HL-60 (cell line): ENCODE results near the gene COBL.

Experiments
- DNase-seq, 2 experiments: peaks; one replicate each; pipeline ENCODE4 v3.0.0-alpha.2; 2010 to 2020; ENCODE audit warnings: low read depth in 1 of 2, low spot score in 1 of 2
- H3K27ac ChIP-seq: fragments of 250-450 bp; sonication (Bioruptor Pico); replicated peaks from 2 replicates; pipeline ENCODE4 v1.5.1; 2020; ENCODE audit warnings: mild to moderate bottlenecking, moderate library complexity
- H3K27me3 ChIP-seq: fragments of 250-450 bp; sonication (Bioruptor Pico); 2 replicates; pipeline ENCODE4 v1.5.1; 2021; ENCODE audit warnings: mild to moderate bottlenecking, moderate library complexity; ENCODE audit not compliant: insufficient read depth, poor library complexity, severe bottlenecking
- H3K4me3 ChIP-seq: replicated peaks from 2 replicates; pipeline ENCODE4 v1.5.1; 2011; ENCODE audit warnings: mild to moderate bottlenecking, control low read depth, low read length; ENCODE audit not compliant: insufficient read depth
- GABPA ChIP-seq: IDR thresholded peaks from 2 replicates; pipeline ENCODE4 v1.6.1; 2012; ENCODE audit warnings: low read depth
- POLR2AphosphoS5 ChIP-seq: IDR thresholded peaks from 2 replicates; pipeline ENCODE4 v1.6.1; 2012; ENCODE audit warnings: low read depth
- SPI1 ChIP-seq: IDR thresholded peaks from 2 replicates; pipeline ENCODE4 v1.6.1; 2012; ENCODE audit warnings: low read depth, mild to moderate bottlenecking, borderline replicate concordance
- long read RNA-seq: library from polyadenylated mRNA; unstranded; transcript quantifications from one replicate; pipeline ENCODE4 v2.0.0, GENCODE V29; 2020
- TF ChIP-seq, protein P1 (sequence below): IDR thresholded peaks from 2 replicates; pipeline ENCODE4 v1.6.1; 2012; ENCODE audit warnings: low read depth; ENCODE audit not compliant: insufficient replicate concordance
- TF ChIP-seq, protein P2 (sequence below): IDR thresholded peaks from one replicate; pipeline ENCODE4 v1.5.1; 2011; ENCODE audit warnings: low read length, control low read depth, inconsistent platforms; ENCODE audit not compliant: insufficient read depth

COBL gene, protein sequence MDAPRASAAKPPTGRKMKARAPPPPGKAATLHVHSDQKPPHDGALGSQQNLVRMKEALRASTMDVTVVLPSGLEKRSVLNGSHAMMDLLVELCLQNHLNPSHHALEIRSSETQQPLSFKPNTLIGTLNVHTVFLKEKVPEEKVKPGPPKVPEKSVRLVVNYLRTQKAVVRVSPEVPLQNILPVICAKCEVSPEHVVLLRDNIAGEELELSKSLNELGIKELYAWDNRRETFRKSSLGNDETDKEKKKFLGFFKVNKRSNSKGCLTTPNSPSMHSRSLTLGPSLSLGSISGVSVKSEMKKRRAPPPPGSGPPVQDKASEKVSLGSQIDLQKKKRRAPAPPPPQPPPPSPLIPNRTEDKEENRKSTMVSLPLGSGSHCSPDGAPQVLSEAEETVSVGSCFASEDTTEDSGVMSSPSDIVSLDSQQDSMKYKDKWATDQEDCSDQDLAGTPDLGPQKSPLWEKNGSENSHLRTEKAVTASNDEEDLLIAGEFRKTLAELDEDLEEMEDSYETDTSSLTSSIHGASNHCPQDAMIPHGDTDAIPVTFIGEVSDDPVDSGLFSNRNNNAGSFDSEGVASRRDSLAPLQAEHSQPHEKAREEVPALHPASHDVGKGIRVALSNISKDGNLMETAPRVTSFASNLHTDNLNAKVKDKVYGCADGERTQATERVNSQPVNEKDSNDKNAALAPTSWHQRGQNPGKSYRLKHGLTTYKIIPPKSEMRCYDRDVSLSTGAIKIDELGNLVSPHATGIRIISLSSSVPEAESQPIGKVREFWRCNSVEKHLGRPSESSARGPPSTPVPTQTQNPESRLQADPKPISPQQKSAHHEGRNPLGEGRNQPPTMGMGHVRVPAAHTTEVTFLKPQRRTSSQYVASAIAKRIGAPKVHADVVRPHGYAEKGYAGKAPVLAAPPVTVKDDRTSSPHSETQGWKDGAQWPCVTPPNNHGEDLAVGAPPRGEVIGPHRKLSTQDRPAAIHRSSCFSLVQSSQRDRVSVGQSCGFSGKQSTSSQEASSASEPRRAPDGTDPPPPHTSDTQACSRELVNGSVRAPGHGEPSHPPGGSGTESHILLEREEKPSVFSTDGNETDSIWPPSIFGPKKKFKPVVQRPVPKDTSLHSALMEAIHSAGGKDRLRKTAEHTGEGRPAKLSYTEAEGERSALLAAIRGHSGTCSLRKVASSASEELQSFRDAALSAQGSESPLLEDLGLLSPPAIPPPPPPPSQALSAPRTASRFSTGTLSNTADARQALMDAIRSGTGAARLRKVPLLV
- long read RNA-seq, result 0 reads

DNA sequence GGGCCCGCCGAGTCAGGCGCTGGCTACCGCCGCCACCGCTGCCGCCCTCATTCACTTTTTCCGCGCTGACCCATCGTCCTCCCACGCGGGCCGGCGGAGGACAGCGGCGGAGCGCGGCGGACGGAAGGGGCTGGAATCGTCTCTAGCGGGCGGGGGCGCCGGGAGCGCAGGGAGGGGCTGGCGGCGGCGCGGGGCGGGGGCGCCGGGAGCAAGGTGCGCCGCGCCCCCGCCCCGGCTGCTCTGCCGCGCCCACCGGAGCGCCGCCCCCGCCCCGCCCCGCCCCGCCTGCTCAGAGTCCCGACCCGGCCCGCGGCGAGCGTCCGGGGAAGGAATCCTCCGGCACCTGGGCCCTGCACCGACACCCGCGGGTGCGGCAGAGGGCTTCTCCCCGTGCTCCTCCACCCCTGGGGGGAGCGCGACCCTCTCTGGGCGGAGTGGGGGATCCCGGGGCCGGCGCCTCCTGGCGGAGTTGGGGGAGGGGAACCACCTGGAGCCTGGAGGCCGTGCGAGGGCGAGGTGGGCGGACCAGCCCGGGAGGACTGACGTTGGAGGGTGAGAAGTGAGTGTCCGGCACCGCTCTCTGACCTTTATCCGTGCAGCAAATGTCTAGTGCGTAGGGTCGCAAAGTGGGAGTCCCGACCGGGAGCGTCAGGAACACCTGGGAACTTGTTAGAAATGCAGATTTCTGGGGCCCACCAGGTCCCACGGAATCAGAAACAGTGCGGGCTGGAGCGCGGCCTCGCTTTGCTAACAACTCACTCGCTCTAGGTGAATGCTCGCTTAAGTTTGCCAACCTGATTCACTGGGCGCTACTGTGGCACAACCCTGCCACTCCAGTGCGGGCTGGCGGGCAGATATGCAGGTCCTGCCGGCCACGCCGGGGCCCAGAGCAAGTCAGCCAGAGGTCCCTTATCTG, at the start of gene COBL:
COBL (minus strand) TSS at position 144 of the 916 bp plus-strand sequence. CDS start 176 bp downstream, outside the sequence.
- no peak for DNase-seq
- TF ChIP-seq GABPA (no peak), SPI1 (no peak), POLR2AphosphoS5 (no peak)
- TF ChIP-seq, protein P1, sequence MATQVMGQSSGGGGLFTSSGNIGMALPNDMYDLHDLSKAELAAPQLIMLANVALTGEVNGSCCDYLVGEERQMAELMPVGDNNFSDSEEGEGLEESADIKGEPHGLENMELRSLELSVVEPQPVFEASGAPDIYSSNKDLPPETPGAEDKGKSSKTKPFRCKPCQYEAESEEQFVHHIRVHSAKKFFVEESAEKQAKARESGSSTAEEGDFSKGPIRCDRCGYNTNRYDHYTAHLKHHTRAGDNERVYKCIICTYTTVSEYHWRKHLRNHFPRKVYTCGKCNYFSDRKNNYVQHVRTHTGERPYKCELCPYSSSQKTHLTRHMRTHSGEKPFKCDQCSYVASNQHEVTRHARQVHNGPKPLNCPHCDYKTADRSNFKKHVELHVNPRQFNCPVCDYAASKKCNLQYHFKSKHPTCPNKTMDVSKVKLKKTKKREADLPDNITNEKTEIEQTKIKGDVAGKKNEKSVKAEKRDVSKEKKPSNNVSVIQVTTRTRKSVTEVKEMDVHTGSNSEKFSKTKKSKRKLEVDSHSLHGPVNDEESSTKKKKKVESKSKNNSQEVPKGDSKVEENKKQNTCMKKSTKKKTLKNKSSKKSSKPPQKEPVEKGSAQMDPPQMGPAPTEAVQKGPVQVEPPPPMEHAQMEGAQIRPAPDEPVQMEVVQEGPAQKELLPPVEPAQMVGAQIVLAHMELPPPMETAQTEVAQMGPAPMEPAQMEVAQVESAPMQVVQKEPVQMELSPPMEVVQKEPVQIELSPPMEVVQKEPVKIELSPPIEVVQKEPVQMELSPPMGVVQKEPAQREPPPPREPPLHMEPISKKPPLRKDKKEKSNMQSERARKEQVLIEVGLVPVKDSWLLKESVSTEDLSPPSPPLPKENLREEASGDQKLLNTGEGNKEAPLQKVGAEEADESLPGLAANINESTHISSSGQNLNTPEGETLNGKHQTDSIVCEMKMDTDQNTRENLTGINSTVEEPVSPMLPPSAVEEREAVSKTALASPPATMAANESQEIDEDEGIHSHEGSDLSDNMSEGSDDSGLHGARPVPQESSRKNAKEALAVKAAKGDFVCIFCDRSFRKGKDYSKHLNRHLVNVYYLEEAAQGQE, result no peak
- TF ChIP-seq, protein P2, sequence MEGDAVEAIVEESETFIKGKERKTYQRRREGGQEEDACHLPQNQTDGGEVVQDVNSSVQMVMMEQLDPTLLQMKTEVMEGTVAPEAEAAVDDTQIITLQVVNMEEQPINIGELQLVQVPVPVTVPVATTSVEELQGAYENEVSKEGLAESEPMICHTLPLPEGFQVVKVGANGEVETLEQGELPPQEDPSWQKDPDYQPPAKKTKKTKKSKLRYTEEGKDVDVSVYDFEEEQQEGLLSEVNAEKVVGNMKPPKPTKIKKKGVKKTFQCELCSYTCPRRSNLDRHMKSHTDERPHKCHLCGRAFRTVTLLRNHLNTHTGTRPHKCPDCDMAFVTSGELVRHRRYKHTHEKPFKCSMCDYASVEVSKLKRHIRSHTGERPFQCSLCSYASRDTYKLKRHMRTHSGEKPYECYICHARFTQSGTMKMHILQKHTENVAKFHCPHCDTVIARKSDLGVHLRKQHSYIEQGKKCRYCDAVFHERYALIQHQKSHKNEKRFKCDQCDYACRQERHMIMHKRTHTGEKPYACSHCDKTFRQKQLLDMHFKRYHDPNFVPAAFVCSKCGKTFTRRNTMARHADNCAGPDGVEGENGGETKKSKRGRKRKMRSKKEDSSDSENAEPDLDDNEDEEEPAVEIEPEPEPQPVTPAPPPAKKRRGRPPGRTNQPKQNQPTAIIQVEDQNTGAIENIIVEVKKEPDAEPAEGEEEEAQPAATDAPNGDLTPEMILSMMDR, result no peak
- no peak within 1 kb of the TSS for H3K27ac ChIP-seq
- H3K4me3 ChIP-seq, result no peak within 1 kb of the TSS
- peaks cover 33% of the 10 kb centered on the region for H3K27me3 ChIP-seq

DNA sequence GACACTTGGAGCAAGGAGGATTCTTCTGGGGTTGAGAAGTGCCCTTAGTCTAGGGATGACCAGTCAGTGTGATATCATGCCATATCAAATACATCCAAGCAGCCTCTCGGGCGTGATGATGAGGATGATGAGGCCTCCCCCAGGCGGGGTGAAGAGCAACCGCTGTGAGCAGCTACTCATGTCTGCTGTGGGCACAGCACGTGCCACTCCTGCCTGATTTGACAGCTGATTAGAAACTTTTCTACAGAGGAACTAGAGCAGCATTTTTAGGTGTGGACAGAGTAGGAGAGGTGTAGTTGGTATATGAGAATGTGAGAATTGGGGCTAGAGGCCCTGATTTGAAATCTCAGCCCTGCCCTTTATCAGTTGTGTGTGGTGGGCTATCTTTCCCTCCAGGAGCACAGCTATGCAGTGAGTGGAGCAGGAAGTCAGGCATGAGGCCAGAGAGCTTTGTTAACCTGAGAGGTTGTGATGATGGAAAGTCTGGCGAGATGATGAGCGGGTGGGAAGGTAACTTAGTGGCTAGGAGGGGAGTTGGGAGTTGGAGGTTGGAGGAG, 49.6 kb upstream of the COBL start:
- H3K27ac ChIP-seq, result no peak overlapping the region
- no peaks in the 10 kb centered on the region for H3K27me3 ChIP-seq
- H3K4me3 ChIP-seq, result no peak overlapping the region
- no peak for TF ChIP-seq POLR2AphosphoS5
- TF ChIP-seq SPI1, result no peak
- TF ChIP-seq, protein P1, result no peak
- TF ChIP-seq GABPA, result no peak
- TF ChIP-seq, protein P2, result no peak
- no peak for DNase-seq
